ENCODE data around the gene PRKG1.

DNA sequence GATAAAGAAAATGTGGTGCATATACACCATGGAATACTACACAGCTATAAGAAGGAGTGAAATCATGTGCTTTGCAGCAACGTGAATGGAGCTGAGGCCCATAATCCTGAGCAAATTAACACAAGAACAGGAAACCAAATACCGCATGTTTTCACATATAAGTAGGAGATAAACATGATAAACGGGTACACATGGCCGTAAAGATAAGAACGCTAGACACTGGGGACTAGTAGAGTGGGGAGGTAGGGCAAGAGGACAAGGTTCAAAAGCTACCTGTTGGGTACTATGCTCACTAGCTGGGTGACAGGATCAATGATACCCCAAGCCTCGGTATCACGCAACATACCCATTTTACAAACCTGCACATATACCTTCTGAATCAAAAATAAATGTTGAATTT, 511.5 kb downstream of the PRKG1 start:
- TF ChIP-seq POLR2A (IDR thresholded peaks at IDR 0.05) = no peak
- TF ChIP-seq, protein P1, sequence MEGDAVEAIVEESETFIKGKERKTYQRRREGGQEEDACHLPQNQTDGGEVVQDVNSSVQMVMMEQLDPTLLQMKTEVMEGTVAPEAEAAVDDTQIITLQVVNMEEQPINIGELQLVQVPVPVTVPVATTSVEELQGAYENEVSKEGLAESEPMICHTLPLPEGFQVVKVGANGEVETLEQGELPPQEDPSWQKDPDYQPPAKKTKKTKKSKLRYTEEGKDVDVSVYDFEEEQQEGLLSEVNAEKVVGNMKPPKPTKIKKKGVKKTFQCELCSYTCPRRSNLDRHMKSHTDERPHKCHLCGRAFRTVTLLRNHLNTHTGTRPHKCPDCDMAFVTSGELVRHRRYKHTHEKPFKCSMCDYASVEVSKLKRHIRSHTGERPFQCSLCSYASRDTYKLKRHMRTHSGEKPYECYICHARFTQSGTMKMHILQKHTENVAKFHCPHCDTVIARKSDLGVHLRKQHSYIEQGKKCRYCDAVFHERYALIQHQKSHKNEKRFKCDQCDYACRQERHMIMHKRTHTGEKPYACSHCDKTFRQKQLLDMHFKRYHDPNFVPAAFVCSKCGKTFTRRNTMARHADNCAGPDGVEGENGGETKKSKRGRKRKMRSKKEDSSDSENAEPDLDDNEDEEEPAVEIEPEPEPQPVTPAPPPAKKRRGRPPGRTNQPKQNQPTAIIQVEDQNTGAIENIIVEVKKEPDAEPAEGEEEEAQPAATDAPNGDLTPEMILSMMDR (IDR thresholded peaks at IDR 0.05) = no peak
